Endothelial cell of coronary artery (primary cell): ENCODE measurements around the gene ACTN1. TPM values are rescaled to one million over a fixed set of nuclear protein-coding genes. Genes with fewer than 3 reads are reported as not detected.

ENCODE experiments used
- total RNA-seq: library from RNA; depleted of rRNA; stranded (reverse); fragments of >200 nt; gene quantifications from 2 replicates; pipeline ENCODE4 v1.2.3, GENCODE V29; 2014

The ACTN1 gene
- 257 and 552 TPM in 2 replicates for total RNA-seq

GRCh38 chr14:68979021-68979721, at the start of gene ACTN1:
ACTN1 (minus strand) TSS chr14:68979302; CDS start chr14:68979056, 246 bp downstream.

Other genes starting within 250 kb of the ACTN1 start
- 7.3 and 16.0 TPM in 2 replicates for gene ZFP36L1, start 186.2 kb downstream of the ACTN1 start, total RNA-seq
- 10.3 and 15.7 TPM in 2 replicates for gene DCAF5, start 173.8 kb upstream of the ACTN1 start, total RNA-seq
- 16.4 and 20.0 TPM in 2 replicates for gene EXD2, start 212.2 kb upstream of the ACTN1 start, total RNA-seq